HG03060 (cell line): Measurements from ENCODE around the gene MARF1.
"Not testable (repeated sequence)": the region's sequence is repeated elsewhere in the genome, so short reads cannot be mapped to it uniquely, and the experiment has no call there.

Source experiments
- ATAC-seq: cut with Tn5 transposase; IDR thresholded peaks from one replicate; pipeline ENCODE4 v1.9.1; 2021; ENCODE audit warnings: low read depth, moderate number of reproducible peaks; ENCODE audit not compliant: unreplicated experiment

MARF1 gene

GRCh38 chr16:15547072-15547767 is 95.7 kb downstream of the MARF1 start:
- not testable (repeated sequence) for ATAC-seq

GRCh38 chr16:15545544-15545943 is 97.4 kb downstream of the MARF1 start:
- ATAC-seq, result no peak

- no peak for ATAC-seq
These were observed 98.5 kb downstream of the MARF1 start for GRCh38 chr16:15544405-15544804.
